NCI-H2107 treated with DMSO at 0.1 percent for 48 hours (cell line): ENCODE measurements around the gene CD1C.
"Not testable (repeated sequence)": the region's sequence is repeated elsewhere in the genome, so short reads cannot be mapped to it uniquely, and the experiment has no call there.

Experiments used
- DNase-seq: peaks from one replicate; lab custom pipeline; 2025; ENCODE audit not compliant: unreplicated experiment; lab: John Stamatoyannopoulos, UW

CD1C gene

GRCh38 chr1:158289811-158290210, at the start of gene CD1C:
Gene CD1C (plus strand): TSS chr1:158289923. CDS start chr1:158290065, 142 bp downstream.
- no peak for DNase-seq

GRCh38 chr1:158246650-158247049, 43.1 kb upstream of the CD1C start:
- DNase-seq = no peak

DNA sequence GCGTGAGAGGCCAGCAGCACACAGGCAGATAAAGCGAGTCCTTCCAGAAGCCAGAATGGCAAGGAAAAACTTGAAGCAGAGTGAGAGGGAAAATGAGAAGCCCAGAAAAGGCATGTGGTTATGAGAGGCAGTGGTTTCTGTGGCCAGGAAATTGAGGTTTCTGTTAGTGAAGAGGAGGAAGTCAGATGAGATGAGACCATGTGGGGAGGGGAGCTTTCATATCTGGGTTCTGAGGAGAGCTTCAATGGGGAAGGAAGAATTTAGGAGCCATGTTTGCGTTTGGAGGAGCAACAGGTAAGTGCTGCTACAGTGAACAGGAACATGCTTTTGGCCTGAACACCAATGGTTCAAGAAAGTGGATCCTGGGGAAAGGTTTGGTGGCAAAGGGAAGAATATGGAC, 41.6 kb upstream of the CD1C start:
- no peak for DNase-seq

DNA sequence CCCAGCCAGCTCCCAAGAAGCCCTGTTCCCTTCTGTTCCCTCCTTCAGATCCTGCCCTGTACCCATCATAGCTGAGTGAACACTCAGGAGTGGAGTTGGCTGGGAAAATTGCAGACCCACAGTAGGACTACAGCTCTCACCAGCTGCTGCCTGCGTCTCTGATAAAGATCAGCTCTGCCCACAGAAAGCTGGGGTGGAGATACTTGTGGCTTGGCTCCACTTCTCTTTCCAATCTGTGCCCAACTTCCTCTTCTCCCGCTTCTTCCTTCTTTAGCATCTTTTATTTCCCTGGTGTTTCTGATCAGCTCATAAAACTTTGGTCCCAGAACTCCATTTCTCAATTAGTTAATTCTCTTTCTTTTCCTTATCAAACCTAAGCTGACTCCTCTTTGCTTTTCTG, 41.0 kb upstream of the CD1C start:
- DNase-seq = no peak

- DNase-seq = no peak
Measured at GRCh38 chr1:158249646-158250045, 40.1 kb upstream of the CD1C start.

GRCh38 chr1:158251163-158251562, 38.6 kb upstream of the CD1C start:
- DNase-seq = no peak

DNA sequence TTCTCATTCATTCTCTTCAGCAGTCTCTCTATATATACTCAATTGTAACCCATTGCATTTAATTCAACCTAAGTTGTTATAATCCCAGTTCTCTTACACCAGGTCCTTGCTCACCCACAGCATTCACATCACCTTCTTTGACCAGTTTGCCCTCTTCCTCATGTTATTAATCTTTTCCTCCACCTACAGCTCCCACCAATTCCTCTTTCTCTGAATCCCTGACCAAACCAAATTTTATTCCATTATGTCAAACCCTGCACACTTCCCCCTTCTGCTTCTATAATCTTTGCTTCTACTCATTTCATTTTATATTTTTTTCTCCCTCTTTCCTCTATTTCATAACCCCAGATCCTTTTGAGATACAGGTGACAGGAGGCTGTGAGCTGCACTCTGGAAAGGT, 34.1 kb upstream of the CD1C start:
- no peak for DNase-seq

- DNase-seq = not testable (repeated sequence)
Measured at GRCh38 chr1:158256747-158257146, 33.0 kb upstream of the CD1C start.

GRCh38 chr1:158257888-158258287, 31.8 kb upstream of the CD1C start:
- no peak for DNase-seq

DNA sequence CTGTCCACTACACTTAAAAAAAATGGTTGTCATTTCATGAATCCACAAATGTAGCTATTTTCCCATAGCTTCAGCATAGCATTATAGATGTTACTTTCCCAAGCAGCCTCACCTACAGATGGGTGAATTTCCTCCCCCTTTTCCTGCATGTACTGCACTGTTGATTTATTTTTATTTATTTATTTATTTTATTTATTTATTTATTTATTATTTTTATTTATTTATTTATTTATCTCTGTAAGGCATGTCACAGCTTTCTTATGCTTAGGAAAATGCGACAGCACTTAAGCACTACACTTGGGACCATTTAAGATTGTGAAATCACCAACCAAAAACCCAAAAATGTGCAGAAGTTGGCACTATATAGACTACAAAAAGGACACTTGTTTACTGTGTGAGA, 30.6 kb upstream of the CD1C start:
- no peak for DNase-seq

- DNase-seq = no peak
Measured at GRCh38 chr1:158272681-158273080, 17.0 kb upstream of the CD1C start.

DNA sequence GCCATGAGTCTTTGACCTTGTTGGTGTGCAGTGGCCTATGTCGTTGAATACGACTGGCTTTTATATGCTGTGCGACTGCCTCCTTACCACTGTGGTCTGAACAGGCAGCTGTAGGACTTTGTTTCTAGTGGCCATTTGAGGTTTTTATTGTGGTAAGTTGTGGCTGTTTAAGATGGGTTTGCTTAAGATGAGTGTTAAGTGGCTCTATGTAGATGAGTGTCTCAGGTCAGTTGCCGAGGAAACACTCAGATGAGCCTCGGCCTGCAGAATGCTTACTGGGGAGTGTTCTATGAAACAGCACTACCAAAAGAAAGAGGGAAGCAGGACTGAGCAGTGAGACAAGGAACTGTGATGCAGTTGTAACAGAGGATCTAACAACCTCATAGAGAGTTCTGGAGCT, 14.9 kb upstream of the CD1C start:
- DNase-seq = no peak

DNA sequence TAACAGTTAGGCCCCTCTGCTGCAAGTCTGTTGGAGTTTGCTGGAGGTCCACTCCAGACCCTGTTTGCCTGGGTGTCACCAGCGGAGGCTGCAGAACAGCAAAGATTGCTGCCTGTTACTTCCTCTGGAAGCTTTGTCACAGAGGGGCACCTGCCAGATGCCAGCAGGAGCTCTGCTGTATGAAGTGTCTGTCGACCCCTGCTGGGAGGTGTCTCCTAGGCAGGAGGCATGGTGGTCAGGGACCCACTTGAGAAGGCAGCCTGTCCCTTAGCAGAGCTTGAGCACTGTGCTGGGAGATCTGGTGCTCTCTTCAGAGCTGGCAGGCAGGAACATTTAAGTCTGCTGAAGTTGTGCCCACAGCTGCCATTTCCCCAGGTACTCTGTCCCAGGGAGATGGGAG, 7.3 kb upstream of the CD1C start:
- not testable (repeated sequence) for DNase-seq

- no peak for DNase-seq
Measured at GRCh38 chr1:158283965-158284364, 5.8 kb upstream of the CD1C start.

DNA sequence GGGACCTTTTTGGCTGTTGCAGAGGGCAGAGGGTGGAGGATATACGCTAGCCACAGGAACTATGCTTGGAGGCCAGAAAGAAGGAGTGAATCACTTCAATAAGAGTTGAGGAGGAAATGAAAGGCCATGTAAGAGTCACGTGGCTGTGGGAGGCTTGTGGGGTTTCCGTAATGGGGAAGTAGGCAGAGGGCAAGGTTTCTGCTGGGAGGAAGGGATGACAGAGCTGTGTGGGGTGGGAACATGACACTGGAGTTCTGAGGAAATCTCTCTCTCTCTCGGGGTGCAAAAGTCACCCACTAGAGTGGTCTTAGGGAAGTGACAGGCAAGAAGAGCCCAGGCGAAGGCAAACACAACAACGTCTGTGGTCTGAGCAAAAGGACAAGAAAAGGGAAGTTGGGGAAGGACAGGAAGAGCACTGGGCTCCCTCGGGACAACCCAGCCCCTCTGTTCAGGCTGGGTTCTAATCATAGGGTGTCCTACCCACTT, 3.9 kb upstream of the CD1C start:
- DNase-seq = no peak

DNA sequence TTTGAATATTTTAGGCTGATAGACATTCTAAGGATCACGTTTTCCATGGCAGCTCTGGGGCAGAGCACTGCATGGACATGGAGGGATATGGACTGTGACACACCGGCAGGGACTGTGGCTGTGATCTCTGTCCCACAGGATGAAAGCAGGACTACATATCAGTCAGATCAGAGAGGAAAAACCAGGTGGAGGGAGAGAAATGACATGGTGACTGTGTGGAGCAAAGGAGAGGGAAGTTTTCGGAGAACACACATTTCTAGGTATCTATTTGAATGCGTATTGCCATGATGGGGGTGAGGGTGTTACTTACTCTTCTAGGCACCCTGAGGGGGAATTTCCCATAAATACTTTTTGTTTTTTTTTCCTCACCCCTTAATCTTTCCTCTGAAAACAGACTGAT, 3.2 kb upstream of the CD1C start:
- no peak for DNase-seq

DNA sequence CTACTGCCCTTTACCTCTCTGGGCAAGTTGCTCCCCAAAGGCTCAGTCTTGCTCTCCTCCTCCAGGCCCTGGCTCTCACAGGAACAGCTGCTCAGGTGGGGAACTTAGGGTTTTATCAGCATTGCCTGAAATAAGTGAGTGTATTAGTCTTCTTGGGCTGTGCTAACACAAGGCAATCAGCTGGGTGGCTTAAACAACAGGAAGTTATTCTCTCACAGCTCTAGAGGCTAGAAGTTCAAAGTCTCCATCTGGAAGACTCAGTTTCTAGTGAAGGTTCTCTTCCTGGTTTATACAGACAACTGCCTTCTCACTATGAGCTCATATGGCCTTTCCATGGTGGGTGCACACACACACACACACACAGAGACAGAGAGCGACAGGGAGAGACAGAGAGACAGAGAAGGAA, 2.8 kb upstream of the CD1C start:
- DNase-seq = no peak

DNA sequence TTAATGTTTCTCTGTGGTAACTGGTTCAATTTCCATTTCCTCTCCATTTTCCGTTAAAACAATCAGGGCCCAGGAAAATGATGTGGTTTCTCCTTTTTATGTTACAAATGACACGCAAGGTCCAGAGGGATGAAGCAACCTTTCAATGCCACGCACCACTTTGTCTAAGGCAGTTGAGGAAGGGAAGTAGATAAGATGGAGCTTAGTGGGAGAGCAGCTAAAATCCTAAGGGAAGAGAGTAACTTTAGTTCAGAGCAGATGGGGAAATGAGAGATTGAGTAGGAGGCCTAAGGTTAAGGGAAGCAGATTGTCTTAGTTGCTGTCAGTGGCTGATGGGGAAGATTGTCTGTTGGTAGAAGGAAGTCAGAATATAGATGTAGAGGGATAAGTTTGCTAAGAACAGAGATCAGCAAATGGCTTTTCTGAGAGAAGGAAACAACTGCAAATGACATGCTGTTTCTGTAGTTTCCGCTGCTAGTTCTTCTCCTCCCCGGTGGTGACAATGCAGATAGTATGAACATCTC, 660 bp downstream of the CD1C start:
- no peak for DNase-seq

DNA sequence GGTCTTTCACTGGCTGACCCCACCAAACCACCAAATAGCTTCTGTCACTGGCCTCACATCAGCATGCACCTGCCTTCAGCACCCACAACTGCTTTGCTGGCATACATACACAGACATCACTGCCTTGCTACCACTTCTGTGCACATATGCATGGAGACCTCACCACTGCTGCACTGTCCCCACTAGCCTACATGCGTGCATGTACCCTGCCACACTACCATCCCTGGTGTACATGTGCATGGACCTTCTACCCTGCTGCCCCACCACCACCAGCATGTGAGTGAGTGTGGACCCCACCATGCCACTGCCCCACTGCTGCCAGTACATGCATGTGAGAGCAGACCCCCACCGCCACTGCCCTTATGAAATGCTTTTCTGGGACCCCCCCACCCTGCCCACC, 6.1 kb downstream of the CD1C start:
- no peak for DNase-seq

DNA sequence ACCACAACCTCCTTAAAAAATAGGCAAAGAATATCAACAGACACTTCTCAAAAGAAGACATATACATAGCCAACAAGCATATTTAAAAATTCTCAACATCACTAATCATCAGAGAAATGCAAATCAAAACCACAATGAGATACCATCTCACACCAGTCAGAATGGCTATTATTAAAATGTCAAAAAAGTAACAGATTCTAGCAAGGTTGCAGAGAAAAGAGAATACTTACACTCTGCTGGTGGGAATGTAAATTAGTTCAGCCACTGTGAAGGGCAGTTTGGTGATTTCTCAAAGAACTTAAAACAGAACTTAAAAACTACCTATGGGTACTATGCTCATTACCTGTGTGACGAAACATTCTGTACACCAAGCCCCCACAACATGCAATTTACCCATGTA, 20.9 kb downstream of the CD1C start:
- no peak for DNase-seq

- DNase-seq = no peak
Measured at GRCh38 chr1:158311066-158311465, 21.3 kb downstream of the CD1C start.

GRCh38 chr1:158323866-158324265, 34.1 kb downstream of the CD1C start:
- no peak for DNase-seq

GRCh38 chr1:158324395-158324794, 34.7 kb downstream of the CD1C start:
- no peak for DNase-seq

DNA sequence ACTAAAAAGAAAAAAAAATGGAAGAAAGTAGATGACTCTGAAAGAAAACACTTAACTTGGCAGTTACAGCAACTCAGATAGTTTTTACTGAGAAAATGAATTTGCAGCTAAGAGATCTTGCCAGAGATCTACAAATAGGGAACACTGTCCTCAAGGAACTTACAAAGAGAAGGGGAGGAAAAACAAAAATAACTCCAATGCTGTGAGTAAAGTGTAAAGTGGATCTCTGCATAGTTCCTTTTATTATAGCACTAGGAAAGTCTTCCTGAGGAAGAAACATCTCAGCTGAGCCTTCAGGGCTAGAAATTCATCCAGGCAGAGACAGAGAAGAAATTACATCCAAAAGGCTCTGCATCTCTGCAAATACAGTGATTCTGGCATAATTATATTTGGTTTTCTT, 37.8 kb downstream of the CD1C start:
- no peak for DNase-seq
